ENCODE measurements around the gene ITLN1.

GRCh38 chr1:160874935-160875334 lies 10.0 kb downstream of the ITLN1 start:
- TF ChIP-seq YY1 (IDR thresholded peaks at IDR 0.05; ENCODE audit: insufficient read depth, insufficient read length) (no peak), ZNF274 (IDR thresholded peaks at IDR 0.05; ENCODE audit: low read depth, low read length) (no peak)

Measured in NT2/D1 (cell line).